GM04504 (cell line): Measurements from ENCODE around the gene CELF2.
"Not testable (repeated sequence)": the region's sequence is repeated elsewhere in the genome, so short reads cannot be mapped to it uniquely, and the experiment has no call there.

Experiments used
- DNase-seq: peaks from one replicate; pipeline ENCODE4 v3.0.0-alpha.2; 2012; ENCODE audit warnings: low read depth

The CELF2 gene

GRCh38 chr10:11357439-11357838, 339.8 kb downstream of the CELF2 start:
- DNase-seq: no peak

- DNase-seq: no peak
These were observed 340.3 kb downstream of the CELF2 start for GRCh38 chr10:11358011-11358410.

GRCh38 chr10:11358923-11359575, 341.4 kb downstream of the CELF2 start:
- no peak for DNase-seq

- no peak for DNase-seq
These were observed 342.2 kb downstream of the CELF2 start for GRCh38 chr10:11359869-11360268.

- DNase-seq: no peak
These were observed 345.8 kb downstream of the CELF2 start for GRCh38 chr10:11363497-11363896.

- DNase-seq: no peak
These were observed 346.6 kb downstream of the CELF2 start for GRCh38 chr10:11364241-11364640.

- DNase-seq: not testable (repeated sequence)
These were observed 349.2 kb downstream of the CELF2 start for GRCh38 chr10:11366889-11367288.

- DNase-seq: no peak
These were observed 349.8 kb downstream of the CELF2 start for GRCh38 chr10:11367505-11367904.

GRCh38 chr10:11373717-11374171, 356.1 kb downstream of the CELF2 start:
- no peak for DNase-seq

GRCh38 chr10:11377267-11377666, 359.6 kb downstream of the CELF2 start:
- DNase-seq: no peak

GRCh38 chr10:11378835-11379234, 361.2 kb downstream of the CELF2 start:
- no peak for DNase-seq

GRCh38 chr10:11379771-11380170, 362.1 kb downstream of the CELF2 start:
- DNase-seq: no peak

GRCh38 chr10:11381023-11381422, 363.4 kb downstream of the CELF2 start:
- no peak for DNase-seq

- no peak for DNase-seq
These were observed 363.8 kb downstream of the CELF2 start for GRCh38 chr10:11381511-11381910.

- DNase-seq: no peak
These were observed 364.5 kb downstream of the CELF2 start for GRCh38 chr10:11382187-11382586.

- no peak for DNase-seq
These were observed 368.4 kb downstream of the CELF2 start for GRCh38 chr10:11386044-11386443.
